ENCODE results near the gene FANCD2OS. TPM values are rescaled to one million over a fixed set of nuclear protein-coding genes. Genes with fewer than 3 reads are reported as not detected.

Gene FANCD2OS
- polyA plus RNA-seq, 2 of the 4 experiments (the other 2 are of a cell fraction): not detected

DNA sequence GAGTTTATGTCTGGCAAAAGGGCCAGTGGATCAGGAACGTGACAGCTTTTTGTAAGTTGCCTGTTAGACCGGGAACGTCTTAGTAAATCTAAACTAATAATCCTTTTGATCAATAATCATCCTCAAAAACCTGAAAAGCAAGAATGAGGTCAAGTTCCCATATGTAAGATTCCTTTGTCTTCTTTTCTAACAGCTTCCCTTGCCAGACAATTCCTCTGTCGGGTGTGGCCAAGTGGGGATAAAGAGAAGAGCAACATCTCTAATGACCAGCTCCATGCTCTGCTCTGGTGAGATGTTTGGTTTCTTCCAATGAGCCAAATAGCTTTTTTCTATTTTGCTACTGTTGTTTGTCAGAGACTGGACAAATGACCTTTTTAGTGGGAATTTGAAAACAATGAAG, 19.8 kb downstream of the FANCD2OS start (continued):
- TF ChIP-seq, protein P1, sequence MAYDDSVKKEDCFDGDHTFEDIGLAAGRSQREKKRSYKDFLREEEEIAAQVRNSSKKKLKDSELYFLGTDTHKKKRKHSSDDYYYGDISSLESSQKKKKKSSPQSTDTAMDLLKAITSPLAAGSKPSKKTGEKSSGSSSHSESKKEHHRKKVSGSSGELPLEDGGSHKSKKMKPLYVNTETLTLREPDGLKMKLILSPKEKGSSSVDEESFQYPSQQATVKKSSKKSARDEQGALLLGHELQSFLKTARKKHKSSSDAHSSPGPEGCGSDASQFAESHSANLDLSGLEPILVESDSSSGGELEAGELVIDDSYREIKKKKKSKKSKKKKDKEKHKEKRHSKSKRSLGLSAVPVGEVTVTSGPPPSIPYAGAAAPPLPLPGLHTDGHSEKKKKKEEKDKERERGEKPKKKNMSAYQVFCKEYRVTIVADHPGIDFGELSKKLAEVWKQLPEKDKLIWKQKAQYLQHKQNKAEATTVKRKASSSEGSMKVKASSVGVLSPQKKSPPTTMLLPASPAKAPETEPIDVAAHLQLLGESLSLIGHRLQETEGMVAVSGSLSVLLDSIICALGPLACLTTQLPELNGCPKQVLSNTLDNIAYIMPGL (CRISPR knock-in tag; IDR thresholded peaks at IDR 0.05; ENCODE audit: borderline replicate concordance): no peak
- no peak for TF ChIP-seq ESRRA (IDR thresholded peaks at IDR 0.05; ENCODE audit: borderline replicate concordance, low read length)

DNA sequence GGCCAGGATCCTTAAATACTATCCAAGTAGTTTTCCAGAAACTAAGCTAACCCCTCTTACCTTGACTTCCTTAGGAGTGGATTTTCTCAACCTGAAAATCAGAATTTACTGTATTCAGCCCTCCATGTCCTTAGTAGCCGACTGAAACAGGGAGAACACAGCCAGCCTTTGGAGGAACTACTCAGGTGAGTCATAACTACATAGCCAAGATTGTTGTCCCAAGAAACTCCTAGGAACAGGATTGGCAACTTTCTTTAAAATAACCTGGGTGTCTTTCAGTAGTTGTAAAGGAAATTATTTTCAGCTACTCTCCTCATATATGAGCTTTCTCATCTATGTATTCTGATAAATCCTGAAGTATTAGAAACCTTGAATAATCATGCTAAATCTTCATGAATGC, 22.3 kb downstream of the FANCD2OS start:
- H3K4me1 ChIP-seq: peaks cover 8% of the 10 kb centered on the region; the same call in 2 of the 3 replicates
- ATAC-seq: no peak
- POLR2A ChIA-PET: no interaction called here
- no peaks in the 10 kb centered on the region for H3K9me3 ChIP-seq
- TF ChIP-seq HOXB5 (CRISPR knock-in tag; IDR thresholded peaks at IDR 0.05) (no peak), TFCP2L1 (CRISPR knock-in tag; IDR thresholded peaks at IDR 0.05) (no peak), BHLHE40 (IDR thresholded peaks at IDR 0.05; ENCODE audit: low read depth, low read length) (no peak), HDAC2 (IDR thresholded peaks at IDR 0.05) (no peak), CHD4 (IDR thresholded peaks at IDR 0.05; ENCODE audit: borderline replicate concordance) (no peak), KDM5A (IDR thresholded peaks at IDR 0.05) (no peak), MYC (IDR thresholded peaks at IDR 0.05; ENCODE audit: borderline replicate concordance, low read length) (no peak), FOXS1 (CRISPR knock-in tag; IDR thresholded peaks at IDR 0.05) (no peak), HOXA7 (CRISPR knock-in tag; IDR thresholded peaks at IDR 0.05) (no peak), NPAS2 (CRISPR knock-in tag; IDR thresholded peaks at IDR 0.05; ENCODE audit: borderline replicate concordance) (no peak), POLR2A (IDR thresholded peaks at IDR 0.05; ENCODE audit: low read length) (no peak)
- TF ChIP-seq, protein P2, sequence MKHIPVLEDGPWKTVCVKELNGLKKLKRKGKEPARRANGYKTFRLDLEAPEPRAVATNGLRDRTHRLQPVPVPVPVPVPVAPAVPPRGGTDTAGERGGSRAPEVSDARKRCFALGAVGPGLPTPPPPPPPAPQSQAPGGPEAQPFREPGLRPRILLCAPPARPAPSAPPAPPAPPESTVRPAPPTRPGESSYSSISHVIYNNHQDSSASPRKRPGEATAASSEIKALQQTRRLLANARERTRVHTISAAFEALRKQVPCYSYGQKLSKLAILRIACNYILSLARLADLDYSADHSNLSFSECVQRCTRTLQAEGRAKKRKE (CRISPR knock-in tag; IDR thresholded peaks at IDR 0.05; ENCODE audit: low read depth): no peak
- TF ChIP-seq, protein P3, sequence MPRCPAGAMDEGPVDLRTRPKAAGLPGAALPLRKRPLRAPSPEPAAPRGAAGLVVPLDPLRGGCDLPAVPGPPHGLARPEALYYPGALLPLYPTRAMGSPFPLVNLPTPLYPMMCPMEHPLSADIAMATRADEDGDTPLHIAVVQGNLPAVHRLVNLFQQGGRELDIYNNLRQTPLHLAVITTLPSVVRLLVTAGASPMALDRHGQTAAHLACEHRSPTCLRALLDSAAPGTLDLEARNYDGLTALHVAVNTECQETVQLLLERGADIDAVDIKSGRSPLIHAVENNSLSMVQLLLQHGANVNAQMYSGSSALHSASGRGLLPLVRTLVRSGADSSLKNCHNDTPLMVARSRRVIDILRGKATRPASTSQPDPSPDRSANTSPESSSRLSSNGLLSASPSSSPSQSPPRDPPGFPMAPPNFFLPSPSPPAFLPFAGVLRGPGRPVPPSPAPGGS (IDR thresholded peaks at IDR 0.05): no peak
- TF ChIP-seq, protein P4, sequence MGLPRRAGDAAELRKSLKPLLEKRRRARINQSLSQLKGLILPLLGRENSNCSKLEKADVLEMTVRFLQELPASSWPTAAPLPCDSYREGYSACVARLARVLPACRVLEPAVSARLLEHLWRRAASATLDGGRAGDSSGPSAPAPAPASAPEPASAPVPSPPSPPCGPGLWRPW (IDR thresholded peaks at IDR 0.05): no peak
- TF ChIP-seq, protein P5, sequence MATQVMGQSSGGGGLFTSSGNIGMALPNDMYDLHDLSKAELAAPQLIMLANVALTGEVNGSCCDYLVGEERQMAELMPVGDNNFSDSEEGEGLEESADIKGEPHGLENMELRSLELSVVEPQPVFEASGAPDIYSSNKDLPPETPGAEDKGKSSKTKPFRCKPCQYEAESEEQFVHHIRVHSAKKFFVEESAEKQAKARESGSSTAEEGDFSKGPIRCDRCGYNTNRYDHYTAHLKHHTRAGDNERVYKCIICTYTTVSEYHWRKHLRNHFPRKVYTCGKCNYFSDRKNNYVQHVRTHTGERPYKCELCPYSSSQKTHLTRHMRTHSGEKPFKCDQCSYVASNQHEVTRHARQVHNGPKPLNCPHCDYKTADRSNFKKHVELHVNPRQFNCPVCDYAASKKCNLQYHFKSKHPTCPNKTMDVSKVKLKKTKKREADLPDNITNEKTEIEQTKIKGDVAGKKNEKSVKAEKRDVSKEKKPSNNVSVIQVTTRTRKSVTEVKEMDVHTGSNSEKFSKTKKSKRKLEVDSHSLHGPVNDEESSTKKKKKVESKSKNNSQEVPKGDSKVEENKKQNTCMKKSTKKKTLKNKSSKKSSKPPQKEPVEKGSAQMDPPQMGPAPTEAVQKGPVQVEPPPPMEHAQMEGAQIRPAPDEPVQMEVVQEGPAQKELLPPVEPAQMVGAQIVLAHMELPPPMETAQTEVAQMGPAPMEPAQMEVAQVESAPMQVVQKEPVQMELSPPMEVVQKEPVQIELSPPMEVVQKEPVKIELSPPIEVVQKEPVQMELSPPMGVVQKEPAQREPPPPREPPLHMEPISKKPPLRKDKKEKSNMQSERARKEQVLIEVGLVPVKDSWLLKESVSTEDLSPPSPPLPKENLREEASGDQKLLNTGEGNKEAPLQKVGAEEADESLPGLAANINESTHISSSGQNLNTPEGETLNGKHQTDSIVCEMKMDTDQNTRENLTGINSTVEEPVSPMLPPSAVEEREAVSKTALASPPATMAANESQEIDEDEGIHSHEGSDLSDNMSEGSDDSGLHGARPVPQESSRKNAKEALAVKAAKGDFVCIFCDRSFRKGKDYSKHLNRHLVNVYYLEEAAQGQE (IDR thresholded peaks at IDR 0.05): no peak
- TF ChIP-seq, protein P6, sequence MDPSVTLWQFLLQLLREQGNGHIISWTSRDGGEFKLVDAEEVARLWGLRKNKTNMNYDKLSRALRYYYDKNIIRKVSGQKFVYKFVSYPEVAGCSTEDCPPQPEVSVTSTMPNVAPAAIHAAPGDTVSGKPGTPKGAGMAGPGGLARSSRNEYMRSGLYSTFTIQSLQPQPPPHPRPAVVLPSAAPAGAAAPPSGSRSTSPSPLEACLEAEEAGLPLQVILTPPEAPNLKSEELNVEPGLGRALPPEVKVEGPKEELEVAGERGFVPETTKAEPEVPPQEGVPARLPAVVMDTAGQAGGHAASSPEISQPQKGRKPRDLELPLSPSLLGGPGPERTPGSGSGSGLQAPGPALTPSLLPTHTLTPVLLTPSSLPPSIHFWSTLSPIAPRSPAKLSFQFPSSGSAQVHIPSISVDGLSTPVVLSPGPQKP (IDR thresholded peaks at IDR 0.05; ENCODE audit: low read depth, low read length): no peak
- no peak overlapping the region for H3K4me2 ChIP-seq
- 72% methylated on average over 1 of the region's 1 CpG for WGBS (ENCODE audit: missing lambda C conversion rate)
- CTCF ChIA-PET: interaction anchor here (1.1 to 1.8 kb wide), 3 partner anchors 10 to 201 kb away, joined by 3 to 4 read pairs (median 3); no protein-coding TSS in a partner anchor
- no peak for DNase-seq (ENCODE audit: low read depth in 1 of 2, low spot score in 1 of 2)
- FAIRE-seq: no peak
- no peak overlapping the region for H3K4me3 ChIP-seq
- H3K27ac ChIP-seq: no peak overlapping the region

All from A549 (cell line).